ENCODE results near the gene UQCRH.

The UQCRH gene

GRCh38 chr1:46262508-46262907 lies 41.0 kb upstream of the UQCRH start:
- Histone ChIP-seq H4K20me1 (ENCODE audit: insufficient read depth, low read length, poor library complexity, severe bottlenecking) (peaks cover 8% of the 10 kb centered on the region), H2AFZ (ENCODE audit: low read length) (no peak overlapping the region), H3K9me3 (ENCODE audit: insufficient read depth, low read depth, low read length) (no peaks in the 10 kb centered on the region), H3K4me1 (ENCODE audit: insufficient read depth, low read length, poor library complexity, severe bottlenecking) (no peaks in the 10 kb centered on the region), H3K79me2 (ENCODE audit: insufficient read depth, low read length) (peaks cover 9% of the 10 kb centered on the region; the same call in 1 of the 2 replicates), H3K4me3 (ENCODE audit: low read length, poor library complexity, severe bottlenecking) (no peak overlapping the region), H3K4me2 (ENCODE audit: low read depth, low read length, poor library complexity, severe bottlenecking) (no peak overlapping the region), H3K9me2 (replicated peaks; ENCODE audit: low read depth, low read length) (no peaks in the 10 kb centered on the region), H3F3A (ENCODE audit: low read depth) (no peaks in the 10 kb centered on the region), H3K9ac (ENCODE audit: low read depth, low read length, poor library complexity, severe bottlenecking) (no peak overlapping the region), H3K36me3 (ENCODE audit: insufficient read depth, low read length) (peaks cover 96% of the 10 kb centered on the region), H3K27me3 (ENCODE audit: insufficient read depth, low read length, poor library complexity, severe bottlenecking) (no peaks in the 10 kb centered on the region)
- no peak for TF ChIP-seq CTCF (conservative IDR thresholded peaks at IDR 0.05; ENCODE audit: low read length)
- TF ChIP-seq EZH2phosphoT487 (IDR thresholded peaks at IDR 0.05; ENCODE audit: borderline replicate concordance): no peak

GRCh38 chr1:46263146-46263545 lies 40.4 kb upstream of the UQCRH start:
- Histone ChIP-seq H2AFZ (ENCODE audit: low read length) (no peak overlapping the region), H3K4me1 (ENCODE audit: insufficient read depth, low read length, poor library complexity, severe bottlenecking) (no peaks in the 10 kb centered on the region), H3K4me3 (ENCODE audit: low read length, poor library complexity, severe bottlenecking) (no peak overlapping the region), H3K4me2 (ENCODE audit: low read depth, low read length, poor library complexity, severe bottlenecking) (no peak overlapping the region), H3K36me3 (ENCODE audit: insufficient read depth, low read length) (peaks cover 98% of the 10 kb centered on the region), H4K20me1 (ENCODE audit: insufficient read depth, low read length, poor library complexity, severe bottlenecking) (peaks cover 2% of the 10 kb centered on the region), H3K9me3 (ENCODE audit: insufficient read depth, low read depth, low read length) (no peaks in the 10 kb centered on the region), H3K9ac (ENCODE audit: low read depth, low read length, poor library complexity, severe bottlenecking) (no peak overlapping the region), H3K27me3 (ENCODE audit: insufficient read depth, low read length, poor library complexity, severe bottlenecking) (no peaks in the 10 kb centered on the region), H3F3A (ENCODE audit: low read depth) (no peaks in the 10 kb centered on the region), H3K9me2 (replicated peaks; ENCODE audit: low read depth, low read length) (no peaks in the 10 kb centered on the region), H3K79me2 (ENCODE audit: insufficient read depth, low read length) (peaks cover 7% of the 10 kb centered on the region; the same call in 1 of the 2 replicates)
- TF ChIP-seq CTCF (conservative IDR thresholded peaks at IDR 0.05; ENCODE audit: low read length) (no peak), EZH2phosphoT487 (IDR thresholded peaks at IDR 0.05; ENCODE audit: borderline replicate concordance) (no peak)

DNA sequence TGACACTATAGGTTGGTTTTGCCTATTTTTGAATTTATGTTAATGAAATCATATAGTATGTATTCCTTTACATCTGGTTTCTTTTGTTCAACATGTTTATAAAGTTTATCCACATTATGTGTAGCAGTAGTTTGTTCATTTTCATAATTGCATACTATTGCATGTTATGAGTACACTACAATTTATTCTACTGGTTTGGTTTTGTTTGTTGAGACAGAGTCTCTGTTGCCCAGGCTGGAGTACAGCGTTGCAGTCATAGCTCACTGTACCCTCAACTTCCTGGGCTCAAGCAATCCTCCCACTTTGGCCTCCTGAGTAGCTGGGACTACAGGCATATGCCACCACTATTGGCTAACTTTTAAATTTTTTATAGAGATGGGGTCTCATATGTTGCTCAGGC lies 34.9 kb upstream of the UQCRH start:
- Histone ChIP-seq H3K36me3 (ENCODE audit: insufficient read depth, low read length) (peaks cover 98% of the 10 kb centered on the region), H3K4me2 (ENCODE audit: low read depth, low read length, poor library complexity, severe bottlenecking) (no peak overlapping the region), H3K9me3 (ENCODE audit: insufficient read depth, low read depth, low read length) (no peaks in the 10 kb centered on the region), H4K20me1 (ENCODE audit: insufficient read depth, low read length, poor library complexity, severe bottlenecking) (no peaks in the 10 kb centered on the region), H3K4me1 (ENCODE audit: insufficient read depth, low read length, poor library complexity, severe bottlenecking) (no peaks in the 10 kb centered on the region), H3K4me3 (ENCODE audit: low read length, poor library complexity, severe bottlenecking) (no peak overlapping the region), H3K9me2 (replicated peaks; ENCODE audit: low read depth, low read length) (no peaks in the 10 kb centered on the region), H3K27me3 (ENCODE audit: insufficient read depth, low read length, poor library complexity, severe bottlenecking) (no peaks in the 10 kb centered on the region), H3F3A (ENCODE audit: low read depth) (no peaks in the 10 kb centered on the region), H3K79me2 (ENCODE audit: insufficient read depth, low read length) (no peaks in the 10 kb centered on the region), H3K9ac (ENCODE audit: low read depth, low read length, poor library complexity, severe bottlenecking) (no peak overlapping the region), H2AFZ (ENCODE audit: low read length) (no peak overlapping the region)
- TF ChIP-seq EZH2phosphoT487 (IDR thresholded peaks at IDR 0.05; ENCODE audit: borderline replicate concordance) (no peak), CTCF (conservative IDR thresholded peaks at IDR 0.05; ENCODE audit: low read length) (no peak)
